NOMO-1 (cell line): ENCODE measurements around the gene IFI27L2.

ENCODE experiments used
- DNase-seq, 2 experiments: peaks; one replicate each; lab custom pipeline; 2025; ENCODE audit not compliant: unreplicated experiment in 2 of 2; lab: John Stamatoyannopoulos, UW

Gene IFI27L2

GRCh38 chr14:94103554-94104150 is 25.8 kb downstream of the IFI27L2 start:
- DNase-seq: no peak

- DNase-seq: no peak
Measured at GRCh38 chr14:94102768-94103482, 26.5 kb downstream of the IFI27L2 start.

- DNase-seq: no peak
Measured at GRCh38 chr14:94101748-94102147, 27.7 kb downstream of the IFI27L2 start.

- DNase-seq: no peak
Measured at GRCh38 chr14:94100847-94101246, 28.6 kb downstream of the IFI27L2 start.

GRCh38 chr14:94099006-94099405 is 30.4 kb downstream of the IFI27L2 start:
- no peak for DNase-seq

- peak; percentile 59 to 83 for DNase-seq
Measured at GRCh38 chr14:94098326-94098992, 30.9 kb downstream of the IFI27L2 start.

- DNase-seq: no peak
Measured at GRCh38 chr14:94097091-94097490, 32.3 kb downstream of the IFI27L2 start.

- no peak for DNase-seq
Measured at GRCh38 chr14:94093418-94093817, 36.0 kb downstream of the IFI27L2 start.

GRCh38 chr14:94089479-94089878 is 39.9 kb downstream of the IFI27L2 start:
- DNase-seq: no peak

GRCh38 chr14:94088516-94088915 is 40.9 kb downstream of the IFI27L2 start:
- no peak for DNase-seq

GRCh38 chr14:94087891-94088290 is 41.5 kb downstream of the IFI27L2 start:
- DNase-seq: no peak

- no peak for DNase-seq
Measured at GRCh38 chr14:94081386-94081820, 48.0 kb downstream of the IFI27L2 start.

GRCh38 chr14:94080621-94081385 is 48.6 kb downstream of the IFI27L2 start, which contains the start of the genes DDX24 and IFI27L1:
Gene DDX24 (minus strand): TSS chr14:94081202. CDS start chr14:94079742, 1,460 bp downstream.
Gene IFI27L1 (plus strand): TSS chr14:94081310. CDS start chr14:94096938, 15,628 bp downstream.
- peak; percentile 91 to 96 for DNase-seq

GRCh38 chr14:94079891-94080620 is 49.3 kb downstream of the IFI27L2 start:
- DNase-seq: peak in 1 of 2 experiments; percentile 13

GRCh38 chr14:94077823-94078222 is 51.6 kb downstream of the IFI27L2 start:
- DNase-seq: no peak
